A549 (cell line): Measurements from ENCODE around the gene SS18L1. TPM values are rescaled to one million over a fixed set of nuclear protein-coding genes. Genes with fewer than 3 reads are reported as not detected.

Source experiments
- ATAC-seq, 2 experiments: fragments of 200-7000 bp in 1 of 2; fragments of >200 bp in 1 of 2; cut with Nextera tagmentation in 1 of 2; cut with Tn5 transposase in 1 of 2; 3 replicates each; pipeline versions ENCODE4 v1.8.0 to v1.9.1; 2018 to 2020; ENCODE audit warnings: mild to moderate bottlenecking in 1 of 2, moderate library complexity in 1 of 2
- CTCF ChIA-PET: fragments of 300-600 bp; sonication (Branson Sonifier 250); formaldehyde crosslinking; extraction: SDS; loops from one replicate; lab custom pipeline; 2021; ENCODE audit warnings: antibody characterized with exemption, inconsistent platforms; lab: Yijun Ruan, JAX
- POLR2A ChIA-PET: fragments of 350-600 bp; formaldehyde crosslinking; extraction: SDS; loops from one replicate; lab custom pipeline; 2021; ENCODE audit warnings: antibody characterized with exemption, inconsistent platforms; lab: Yijun Ruan, JAX
- DNase-seq, 2 experiments: peaks; one replicate each; pipeline versions ENCODE4 v3.0.0 to v3.0.0-alpha.2; 2011 to 2016; ENCODE audit warnings: low read depth in 1 of 2, low spot score in 1 of 2
- FAIRE-seq: peaks from 2 replicates; lab custom pipeline; 2011; peaks lifted over from hg19 to GRCh38; lab: Jason Lieb, UNC
- H3K27ac ChIP-seq, 2 experiments: fragments of >200 bp; sonication (Bioruptor Twin); formaldehyde crosslinking; 3 replicates each; pipeline ENCODE4 v1.5.1; 2016 to 2017
- H3K4me1 ChIP-seq: fragments of >200 bp; sonication (Bioruptor Twin); formaldehyde crosslinking; 3 replicates; pipeline ENCODE4 v1.6.1; 2016
- H3K4me2 ChIP-seq: fragments of >200 bp; sonication (Bioruptor Twin); formaldehyde crosslinking; 3 replicates; pipeline ENCODE4 v1.6.1; 2016
- H3K4me3 ChIP-seq: fragments of >200 bp; sonication (Bioruptor Twin); formaldehyde crosslinking; 3 replicates; pipeline ENCODE4 v1.5.1; 2016
- H3K9me3 ChIP-seq: fragments of >200 bp; sonication (Bioruptor Twin); formaldehyde crosslinking; 3 replicates; pipeline ENCODE4 v1.6.1; 2016
- BHLHE40 ChIP-seq: IDR thresholded peaks from 2 replicates; pipeline ENCODE4 v1.6.1; 2012; ENCODE audit warnings: low read depth, low read length, inconsistent platforms
- CBX2 ChIP-seq: fragments of 200-600 bp; sonication (generic); IDR thresholded peaks from 2 replicates; pipeline ENCODE4 v1.6.1; 2016; ENCODE audit warnings: low read depth, mild to moderate bottlenecking, borderline replicate concordance
- CBX8 ChIP-seq: fragments of 200-600 bp; sonication (generic); IDR thresholded peaks from 2 replicates; pipeline ENCODE4 v1.6.1; 2016
- CEBPB ChIP-seq, 2 experiments: fragments of >200 bp in 1 of 2; sonication (Bioruptor Twin) in 1 of 2; formaldehyde crosslinking in 1 of 2; IDR thresholded peaks; 2 replicates each; pipeline ENCODE4 v1.6.1; 2012 to 2016
- FOXS1 ChIP-seq: fragments of 250-450 bp; sonication (Bioruptor Pico); IDR thresholded peaks from 2 replicates; pipeline ENCODE4 v1.5.0; 2020; ENCODE audit warnings: mild to moderate bottlenecking, moderate library complexity
- HEYL ChIP-seq: fragments of 250-450 bp; sonication (Bioruptor Pico); IDR thresholded peaks from 2 replicates; pipeline ENCODE4 v1.8.0; 2021; ENCODE audit warnings: mild to moderate bottlenecking, moderate library complexity
- JUN ChIP-seq, 2 experiments: fragments of >200 bp; sonication (Bioruptor Twin); formaldehyde crosslinking; IDR thresholded peaks; 2 replicates in 1 of 2; 3 replicates in 1 of 2; pipeline ENCODE4 v1.6.1; 2016 to 2017
- KDM5A ChIP-seq: fragments of 200-600 bp; sonication (generic); IDR thresholded peaks from 2 replicates; pipeline ENCODE4 v1.6.1; 2016; ENCODE audit warnings: antibody characterized with exemption, mild to moderate bottlenecking
- MAZ ChIP-seq: fragments of 150-350 bp; IDR thresholded peaks from 2 replicates; pipeline ENCODE4 v1.6.1; 2014; ENCODE audit warnings: antibody characterized with exemption, low read depth, low read length, borderline replicate concordance
- NPAS2 ChIP-seq: fragments of 250-450 bp; sonication (Bioruptor Pico); IDR thresholded peaks from 2 replicates; pipeline ENCODE4 v1.8.0; 2022; ENCODE audit warnings: mild to moderate bottlenecking, moderate library complexity, borderline replicate concordance
- RARB ChIP-seq: fragments of 250-450 bp; sonication (Bioruptor Pico); IDR thresholded peaks from 2 replicates; pipeline ENCODE4 v1.8.0; 2021; ENCODE audit warnings: mild to moderate bottlenecking, moderate library complexity
- RCOR1 ChIP-seq: fragments of 150-350 bp; IDR thresholded peaks from 2 replicates; pipeline ENCODE4 v1.6.1; 2014; ENCODE audit warnings: antibody characterized with exemption, low read length, low read depth
- RFX5 ChIP-seq: fragments of 450-650 bp; IDR thresholded peaks from 2 replicates; pipeline ENCODE4 v1.7.1; 2014; ENCODE audit warnings: antibody characterized with exemption, mild to moderate bottlenecking, moderate library complexity
- SREBF2 ChIP-seq: fragments of 450-650 bp; IDR thresholded peaks from 2 replicates; pipeline ENCODE4 v1.6.1; 2014; ENCODE audit warnings: mild to moderate bottlenecking, moderate library complexity
- TFCP2L1 ChIP-seq: fragments of 250-450 bp; sonication (Bioruptor Pico); IDR thresholded peaks from 2 replicates; pipeline ENCODE4 v1.5.0; 2021; ENCODE audit warnings: mild to moderate bottlenecking
- TP53 ChIP-seq: fragments of 250-450 bp; sonication (Bioruptor Pico); IDR thresholded peaks from 2 replicates; pipeline ENCODE4 v1.5.0; 2021; ENCODE audit warnings: mild to moderate bottlenecking, moderate library complexity
- ZC3H11A ChIP-seq: fragments of 450-650 bp; IDR thresholded peaks from 2 replicates; pipeline ENCODE4 v1.6.1; 2014; ENCODE audit warnings: antibody characterized with exemption, mild to moderate bottlenecking
- WGBS: methylation state at CpG from one replicate; pipeline ENCODE4 v1.1.6; 2017; ENCODE audit errors: missing lambda C conversion rate; 5-methylcytosine and 5-hydroxymethylcytosine counted together
- polyA plus RNA-seq, 4 experiments: library from polyadenylated mRNA; depleted of rRNA in 3 of 4; stranded (reverse); fragments of >200 nt; fragmentation: RNase III in 1 of 4; extraction: RNeasy Plus Mini Kit Qiagen cat#74134 plus additional on column Dnase treatment in 1 of 4; gene quantifications; 2 replicates in 3 of 4; 3 replicates in 1 of 4; pipeline ENCODE4 v1.2.3, GENCODE V29; 2011 to 2017
- TF ChIP-seq, protein P1 (sequence below): fragments of 250-450 bp; sonication (Bioruptor Pico); IDR thresholded peaks from 2 replicates; pipeline ENCODE4 v1.5.0; 2021; ENCODE audit warnings: mild to moderate bottlenecking, moderate library complexity, borderline replicate concordance
- TF ChIP-seq, protein P2 (sequence below): fragments of >200 bp; sonication (Bioruptor Twin); formaldehyde crosslinking; IDR thresholded peaks from 3 replicates; pipeline ENCODE4 v1.6.1; 2016
- TF ChIP-seq, protein P3 (sequence below): IDR thresholded peaks from 2 replicates; pipeline ENCODE4 v1.6.1; 2012
- TF ChIP-seq, protein P4 (sequence below): fragments of 200-600 bp; sonication (generic); IDR thresholded peaks from 2 replicates; pipeline ENCODE4 v1.6.1; 2016; ENCODE audit warnings: antibody characterized with exemption, mild to moderate bottlenecking, moderate library complexity
- TF ChIP-seq, protein P5 (sequence below): fragments of 250-450 bp; sonication (Bioruptor Pico); IDR thresholded peaks from 2 replicates; pipeline ENCODE4 v1.5.0; 2020; ENCODE audit warnings: low read depth, mild to moderate bottlenecking, moderate library complexity

The SS18L1 gene
- polyA plus RNA-seq, 2 of the 4 experiments (the other 2 are of a cell fraction): 7.4 to 13.1 TPM

DNA sequence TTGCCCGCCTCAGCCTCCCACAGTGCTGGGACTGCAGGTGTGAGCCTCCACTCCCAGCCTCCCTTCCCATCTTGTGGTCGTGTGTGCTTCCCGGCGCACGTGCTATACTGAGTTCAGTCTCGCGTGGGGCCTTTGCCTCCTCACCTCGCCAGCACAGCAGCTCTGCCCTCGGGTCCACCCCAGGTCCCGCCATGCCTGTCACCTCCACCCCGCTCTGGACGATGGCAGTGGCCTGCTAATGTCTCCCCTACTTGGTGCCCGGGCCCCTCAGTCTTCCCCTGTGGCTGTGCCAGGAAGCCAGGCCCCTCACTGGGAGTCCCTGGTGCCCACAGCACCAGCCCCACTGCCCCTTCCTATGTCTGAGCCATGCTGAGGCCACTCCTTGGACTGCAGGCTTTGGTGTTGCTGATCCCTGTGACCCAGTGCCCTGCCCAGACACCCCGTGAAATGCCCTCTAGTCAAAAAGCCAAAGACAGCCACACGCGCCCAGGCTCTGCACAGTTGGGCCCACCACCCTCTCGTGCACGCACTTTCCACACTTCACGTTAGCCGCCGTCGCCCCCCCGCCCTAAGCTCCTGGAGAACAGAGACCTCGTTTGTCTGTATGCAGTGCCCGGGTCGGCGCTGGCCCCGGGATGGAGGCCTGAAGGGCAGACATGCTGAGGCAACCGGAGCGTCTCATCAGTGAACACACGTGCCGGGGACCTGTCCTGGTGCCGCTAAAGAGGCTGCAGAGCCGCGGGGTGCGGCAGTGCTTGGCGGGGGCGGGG, 62.2 kb downstream of the SS18L1 start:
- DNase-seq (no peak), FAIRE-seq (no peak), ATAC-seq (no peak)
- no peak overlapping the region for H3K27ac ChIP-seq
- no peak overlapping the region for H3K4me3 ChIP-seq
- WGBS: 95% methylated on average over 24 of the region's 38 CpGs
- no peaks in the 10 kb centered on the region for H3K9me3 ChIP-seq
- ChIA-PET POLR2A (no interaction called here), CTCF (no interaction called here)
- H3K4me1 ChIP-seq: no peaks in the 10 kb centered on the region
- no peak overlapping the region for H3K4me2 ChIP-seq
- no peak for TF ChIP-seq CEBPB (IDR thresholded peaks at IDR 0.05)
- TF ChIP-seq BHLHE40: no peak
- no peak for TF ChIP-seq RARB (CRISPR knock-in tag)
- no peak for TF ChIP-seq CBX2
- no peak for TF ChIP-seq KDM5A
- TF ChIP-seq NPAS2 (CRISPR knock-in tag): no peak
- TF ChIP-seq, all 56 proteins: peak for 0

DNA sequence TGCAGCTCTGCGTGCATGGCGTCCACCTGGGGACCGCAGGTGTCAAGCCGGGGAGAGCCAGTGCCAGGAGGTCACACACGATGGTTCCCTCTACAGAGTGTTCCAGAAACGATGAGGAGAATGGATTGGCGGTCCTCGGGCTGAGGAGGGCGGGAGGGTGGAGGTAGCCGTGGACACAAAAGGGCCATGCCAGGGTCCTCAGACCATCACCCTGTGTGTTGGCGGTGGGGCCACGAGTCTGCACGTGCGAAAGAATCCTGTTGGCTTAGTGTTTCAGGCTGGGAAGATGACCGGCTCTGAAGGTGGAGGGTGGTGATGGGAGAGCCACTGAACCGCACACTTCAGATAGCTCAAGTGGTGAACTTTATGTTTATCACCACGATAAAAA, 62.8 kb downstream of the SS18L1 start:
- ChIA-PET CTCF (no interaction called here), POLR2A (no interaction called here)
- FAIRE-seq: no peak

More for the DNA sequence above, 62.8 kb downstream of the SS18L1 start:
- DNase-seq (no peak), ATAC-seq (no peak)
- no peak overlapping the region for H3K4me2 ChIP-seq
- H3K27ac ChIP-seq: no peak overlapping the region
- TF ChIP-seq RFX5 (no peak), RCOR1 (no peak), NPAS2 (CRISPR knock-in tag) (no peak), FOXS1 (no peak), MAZ (no peak), JUN (IDR thresholded peaks at IDR 0.05) (no peak), ZC3H11A (no peak), TFCP2L1 (CRISPR knock-in tag) (no peak), HEYL (no peak), TP53 (no peak), CBX8 (no peak), SREBF2 (no peak)
- TF ChIP-seq, protein P1, sequence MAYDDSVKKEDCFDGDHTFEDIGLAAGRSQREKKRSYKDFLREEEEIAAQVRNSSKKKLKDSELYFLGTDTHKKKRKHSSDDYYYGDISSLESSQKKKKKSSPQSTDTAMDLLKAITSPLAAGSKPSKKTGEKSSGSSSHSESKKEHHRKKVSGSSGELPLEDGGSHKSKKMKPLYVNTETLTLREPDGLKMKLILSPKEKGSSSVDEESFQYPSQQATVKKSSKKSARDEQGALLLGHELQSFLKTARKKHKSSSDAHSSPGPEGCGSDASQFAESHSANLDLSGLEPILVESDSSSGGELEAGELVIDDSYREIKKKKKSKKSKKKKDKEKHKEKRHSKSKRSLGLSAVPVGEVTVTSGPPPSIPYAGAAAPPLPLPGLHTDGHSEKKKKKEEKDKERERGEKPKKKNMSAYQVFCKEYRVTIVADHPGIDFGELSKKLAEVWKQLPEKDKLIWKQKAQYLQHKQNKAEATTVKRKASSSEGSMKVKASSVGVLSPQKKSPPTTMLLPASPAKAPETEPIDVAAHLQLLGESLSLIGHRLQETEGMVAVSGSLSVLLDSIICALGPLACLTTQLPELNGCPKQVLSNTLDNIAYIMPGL (CRISPR knock-in tag): no peak
- TF ChIP-seq, protein P2, sequence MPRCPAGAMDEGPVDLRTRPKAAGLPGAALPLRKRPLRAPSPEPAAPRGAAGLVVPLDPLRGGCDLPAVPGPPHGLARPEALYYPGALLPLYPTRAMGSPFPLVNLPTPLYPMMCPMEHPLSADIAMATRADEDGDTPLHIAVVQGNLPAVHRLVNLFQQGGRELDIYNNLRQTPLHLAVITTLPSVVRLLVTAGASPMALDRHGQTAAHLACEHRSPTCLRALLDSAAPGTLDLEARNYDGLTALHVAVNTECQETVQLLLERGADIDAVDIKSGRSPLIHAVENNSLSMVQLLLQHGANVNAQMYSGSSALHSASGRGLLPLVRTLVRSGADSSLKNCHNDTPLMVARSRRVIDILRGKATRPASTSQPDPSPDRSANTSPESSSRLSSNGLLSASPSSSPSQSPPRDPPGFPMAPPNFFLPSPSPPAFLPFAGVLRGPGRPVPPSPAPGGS: no peak
- TF ChIP-seq, protein P3, sequence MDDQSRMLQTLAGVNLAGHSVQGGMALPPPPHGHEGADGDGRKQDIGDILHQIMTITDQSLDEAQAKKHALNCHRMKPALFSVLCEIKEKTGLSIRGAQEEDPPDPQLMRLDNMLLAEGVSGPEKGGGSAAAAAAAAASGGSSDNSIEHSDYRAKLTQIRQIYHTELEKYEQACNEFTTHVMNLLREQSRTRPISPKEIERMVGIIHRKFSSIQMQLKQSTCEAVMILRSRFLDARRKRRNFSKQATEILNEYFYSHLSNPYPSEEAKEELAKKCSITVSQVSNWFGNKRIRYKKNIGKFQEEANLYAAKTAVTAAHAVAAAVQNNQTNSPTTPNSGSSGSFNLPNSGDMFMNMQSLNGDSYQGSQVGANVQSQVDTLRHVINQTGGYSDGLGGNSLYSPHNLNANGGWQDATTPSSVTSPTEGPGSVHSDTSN: no peak
- TF ChIP-seq, protein P4, sequence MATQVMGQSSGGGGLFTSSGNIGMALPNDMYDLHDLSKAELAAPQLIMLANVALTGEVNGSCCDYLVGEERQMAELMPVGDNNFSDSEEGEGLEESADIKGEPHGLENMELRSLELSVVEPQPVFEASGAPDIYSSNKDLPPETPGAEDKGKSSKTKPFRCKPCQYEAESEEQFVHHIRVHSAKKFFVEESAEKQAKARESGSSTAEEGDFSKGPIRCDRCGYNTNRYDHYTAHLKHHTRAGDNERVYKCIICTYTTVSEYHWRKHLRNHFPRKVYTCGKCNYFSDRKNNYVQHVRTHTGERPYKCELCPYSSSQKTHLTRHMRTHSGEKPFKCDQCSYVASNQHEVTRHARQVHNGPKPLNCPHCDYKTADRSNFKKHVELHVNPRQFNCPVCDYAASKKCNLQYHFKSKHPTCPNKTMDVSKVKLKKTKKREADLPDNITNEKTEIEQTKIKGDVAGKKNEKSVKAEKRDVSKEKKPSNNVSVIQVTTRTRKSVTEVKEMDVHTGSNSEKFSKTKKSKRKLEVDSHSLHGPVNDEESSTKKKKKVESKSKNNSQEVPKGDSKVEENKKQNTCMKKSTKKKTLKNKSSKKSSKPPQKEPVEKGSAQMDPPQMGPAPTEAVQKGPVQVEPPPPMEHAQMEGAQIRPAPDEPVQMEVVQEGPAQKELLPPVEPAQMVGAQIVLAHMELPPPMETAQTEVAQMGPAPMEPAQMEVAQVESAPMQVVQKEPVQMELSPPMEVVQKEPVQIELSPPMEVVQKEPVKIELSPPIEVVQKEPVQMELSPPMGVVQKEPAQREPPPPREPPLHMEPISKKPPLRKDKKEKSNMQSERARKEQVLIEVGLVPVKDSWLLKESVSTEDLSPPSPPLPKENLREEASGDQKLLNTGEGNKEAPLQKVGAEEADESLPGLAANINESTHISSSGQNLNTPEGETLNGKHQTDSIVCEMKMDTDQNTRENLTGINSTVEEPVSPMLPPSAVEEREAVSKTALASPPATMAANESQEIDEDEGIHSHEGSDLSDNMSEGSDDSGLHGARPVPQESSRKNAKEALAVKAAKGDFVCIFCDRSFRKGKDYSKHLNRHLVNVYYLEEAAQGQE: no peak
- TF ChIP-seq, protein P5, sequence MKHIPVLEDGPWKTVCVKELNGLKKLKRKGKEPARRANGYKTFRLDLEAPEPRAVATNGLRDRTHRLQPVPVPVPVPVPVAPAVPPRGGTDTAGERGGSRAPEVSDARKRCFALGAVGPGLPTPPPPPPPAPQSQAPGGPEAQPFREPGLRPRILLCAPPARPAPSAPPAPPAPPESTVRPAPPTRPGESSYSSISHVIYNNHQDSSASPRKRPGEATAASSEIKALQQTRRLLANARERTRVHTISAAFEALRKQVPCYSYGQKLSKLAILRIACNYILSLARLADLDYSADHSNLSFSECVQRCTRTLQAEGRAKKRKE (CRISPR knock-in tag): no peak
- 94% methylated on average over 17 of the region's 17 CpGs for WGBS
- no peaks in the 10 kb centered on the region for H3K4me1 ChIP-seq
- no peaks in the 10 kb centered on the region for H3K9me3 ChIP-seq
- no peak overlapping the region for H3K4me3 ChIP-seq
